DMS 273 (cell line): ENCODE data around the gene AP1G2.
"Not testable (repeated sequence)": the region's sequence is repeated elsewhere in the genome, so short reads cannot be mapped to it uniquely, and the experiment has no call there.

ENCODE experiments used
- DNase-seq: peaks from one replicate; lab custom pipeline; 2025; ENCODE audit not compliant: unreplicated experiment; lab: John Stamatoyannopoulos, UW

The AP1G2 gene, protein sequence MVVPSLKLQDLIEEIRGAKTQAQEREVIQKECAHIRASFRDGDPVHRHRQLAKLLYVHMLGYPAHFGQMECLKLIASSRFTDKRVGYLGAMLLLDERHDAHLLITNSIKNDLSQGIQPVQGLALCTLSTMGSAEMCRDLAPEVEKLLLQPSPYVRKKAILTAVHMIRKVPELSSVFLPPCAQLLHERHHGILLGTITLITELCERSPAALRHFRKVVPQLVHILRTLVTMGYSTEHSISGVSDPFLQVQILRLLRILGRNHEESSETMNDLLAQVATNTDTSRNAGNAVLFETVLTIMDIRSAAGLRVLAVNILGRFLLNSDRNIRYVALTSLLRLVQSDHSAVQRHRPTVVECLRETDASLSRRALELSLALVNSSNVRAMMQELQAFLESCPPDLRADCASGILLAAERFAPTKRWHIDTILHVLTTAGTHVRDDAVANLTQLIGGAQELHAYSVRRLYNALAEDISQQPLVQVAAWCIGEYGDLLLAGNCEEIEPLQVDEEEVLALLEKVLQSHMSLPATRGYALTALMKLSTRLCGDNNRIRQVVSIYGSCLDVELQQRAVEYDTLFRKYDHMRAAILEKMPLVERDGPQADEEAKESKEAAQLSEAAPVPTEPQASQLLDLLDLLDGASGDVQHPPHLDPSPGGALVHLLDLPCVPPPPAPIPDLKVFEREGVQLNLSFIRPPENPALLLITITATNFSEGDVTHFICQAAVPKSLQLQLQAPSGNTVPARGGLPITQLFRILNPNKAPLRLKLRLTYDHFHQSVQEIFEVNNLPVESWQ

DNA sequence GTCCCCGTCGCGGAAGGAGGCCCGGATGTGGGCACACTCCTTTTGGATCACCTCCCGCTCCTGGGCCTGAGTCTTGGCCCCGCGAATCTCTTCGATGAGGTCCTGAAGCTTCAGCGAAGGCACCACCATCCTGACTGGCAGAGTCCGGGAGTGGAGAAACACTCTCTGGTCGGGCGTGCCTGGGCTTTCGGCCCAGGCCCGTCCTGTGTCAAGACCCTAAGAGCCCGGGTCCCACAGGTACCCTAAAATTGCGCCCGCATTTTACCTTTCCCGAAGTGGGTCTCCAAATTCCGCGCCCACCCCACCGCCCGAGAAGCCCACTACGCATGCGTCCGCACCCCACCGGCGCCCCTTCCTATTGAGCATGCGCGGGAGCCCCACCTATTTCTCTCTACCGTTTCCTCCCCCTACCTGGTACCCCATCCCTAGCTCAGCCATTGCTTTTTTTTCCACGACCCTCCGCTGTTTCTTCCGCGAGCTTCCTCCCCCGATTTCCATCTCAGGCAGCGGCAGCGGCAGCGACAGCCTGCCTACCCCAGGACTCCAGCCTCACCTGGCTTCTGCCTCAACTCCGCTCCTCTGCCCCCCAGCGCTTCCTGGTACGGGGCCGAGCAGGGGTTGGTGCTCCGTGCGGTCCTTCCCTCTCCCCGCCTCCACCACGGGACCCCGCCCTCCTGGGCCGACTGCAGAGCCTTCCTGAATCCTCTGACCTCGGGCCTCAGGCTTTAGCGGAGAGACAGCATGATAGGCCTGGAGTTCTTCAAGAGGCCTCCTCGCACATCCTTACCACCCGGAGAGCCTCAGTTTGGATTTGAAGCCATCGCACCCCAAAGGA, at the start of gene AP1G2:
Gene AP1G2, minus strand, starts transcription at position 606 of the 835 bp plus-strand sequence. Its CDS starts 477 bp downstream, at position 129.
- peak; percentile 87 for DNase-seq

DNA sequence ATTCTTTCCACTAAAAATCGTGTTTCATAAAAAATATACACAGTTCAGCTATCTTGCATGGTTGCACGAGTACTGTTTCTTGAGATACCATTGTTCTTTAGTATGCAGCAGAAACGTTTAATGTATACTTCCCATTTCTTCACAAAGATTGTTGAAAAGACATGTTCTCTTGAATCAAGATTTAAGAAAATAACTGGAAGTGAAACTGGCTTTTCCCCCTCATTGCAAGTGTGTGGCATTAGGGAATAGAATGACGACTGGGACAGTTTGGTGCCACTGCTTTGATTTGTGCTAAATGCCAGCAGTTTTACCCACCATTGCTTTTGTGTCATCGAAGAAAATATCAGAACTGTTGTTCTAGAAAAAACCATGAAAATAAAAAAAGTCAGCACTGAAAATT, 48.3 kb upstream of the AP1G2 start:
- no peak for DNase-seq

DNA sequence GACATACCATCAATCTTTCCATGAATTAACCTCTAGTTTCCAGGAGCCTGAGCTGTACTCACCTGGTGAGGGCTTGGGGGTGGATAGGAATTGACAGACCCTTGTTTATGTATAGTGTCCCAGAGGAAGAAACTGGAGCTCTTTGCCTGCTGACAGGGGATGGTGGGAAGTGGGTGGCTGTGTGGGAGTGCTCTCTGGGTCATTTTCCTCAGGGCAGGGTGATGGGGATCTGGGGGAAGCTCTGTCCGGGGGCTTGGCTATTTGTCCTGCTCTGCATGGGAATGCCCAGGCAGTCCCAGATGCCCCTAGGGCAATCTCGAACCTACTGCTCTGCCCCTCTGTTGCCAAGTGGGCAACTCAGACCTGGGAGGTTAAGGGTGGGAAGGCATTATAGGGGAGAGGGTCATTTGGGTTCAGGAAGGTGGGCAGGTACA, 46.8 kb upstream of the AP1G2 start:
- DNase-seq, result no peak

DNA sequence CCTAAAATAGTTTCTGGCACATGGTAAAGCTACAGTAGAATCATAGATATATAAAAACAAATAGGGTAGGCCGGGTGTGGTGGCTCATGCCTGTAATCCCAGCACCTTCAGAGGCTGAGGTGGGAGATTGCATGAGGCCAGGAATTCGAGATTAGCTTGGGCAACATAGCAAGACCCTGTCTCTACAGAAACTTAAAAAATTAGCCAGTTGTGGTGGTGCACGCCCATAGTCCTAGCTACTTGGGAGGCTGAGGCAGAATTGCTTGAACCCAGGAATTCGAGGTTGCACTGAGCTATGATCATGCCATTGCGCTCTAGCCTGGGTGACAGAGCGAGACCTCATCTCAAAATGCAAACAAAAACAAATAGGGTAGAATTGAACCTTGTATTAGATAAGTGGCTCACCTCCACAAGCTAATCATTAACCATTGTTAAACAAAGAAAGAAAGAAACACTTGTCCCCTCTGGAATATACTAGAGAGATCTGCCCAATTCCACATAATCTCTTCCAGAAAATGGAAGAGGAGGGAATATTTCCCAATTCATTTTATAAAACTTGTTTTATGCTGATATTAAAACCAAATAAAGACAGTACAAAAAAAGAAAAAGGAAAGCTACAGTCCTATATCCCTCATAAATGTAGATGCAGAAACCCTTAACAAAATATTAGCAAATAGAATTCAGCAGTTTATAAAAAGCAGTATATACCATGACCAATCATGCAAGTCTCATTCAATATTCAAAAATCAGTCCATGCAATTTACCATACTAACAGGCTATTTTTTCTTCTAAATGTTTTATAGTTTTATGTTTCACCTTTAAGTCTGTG, 45.9 kb upstream of the AP1G2 start:
- no peak for DNase-seq

DNA sequence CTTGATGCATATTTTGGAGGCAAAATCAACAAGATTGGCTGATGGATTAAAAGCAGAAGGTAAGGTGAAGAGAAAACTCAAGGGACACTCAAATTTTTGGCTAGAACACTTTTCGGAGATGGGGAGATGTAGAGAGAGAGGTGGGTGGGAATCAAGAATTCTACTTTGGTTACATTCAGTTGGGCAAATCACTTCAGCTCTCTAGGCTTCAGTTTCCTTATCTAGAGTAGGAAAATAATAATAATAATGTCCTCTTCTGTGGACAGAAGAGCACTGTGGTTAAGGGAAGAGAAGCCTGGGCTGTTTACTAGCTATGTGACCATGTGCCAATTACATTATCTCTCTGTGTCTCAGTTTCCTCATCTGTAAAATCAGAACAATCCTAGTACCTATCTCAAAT, 45.2 kb upstream of the AP1G2 start:
- no peak for DNase-seq

DNA sequence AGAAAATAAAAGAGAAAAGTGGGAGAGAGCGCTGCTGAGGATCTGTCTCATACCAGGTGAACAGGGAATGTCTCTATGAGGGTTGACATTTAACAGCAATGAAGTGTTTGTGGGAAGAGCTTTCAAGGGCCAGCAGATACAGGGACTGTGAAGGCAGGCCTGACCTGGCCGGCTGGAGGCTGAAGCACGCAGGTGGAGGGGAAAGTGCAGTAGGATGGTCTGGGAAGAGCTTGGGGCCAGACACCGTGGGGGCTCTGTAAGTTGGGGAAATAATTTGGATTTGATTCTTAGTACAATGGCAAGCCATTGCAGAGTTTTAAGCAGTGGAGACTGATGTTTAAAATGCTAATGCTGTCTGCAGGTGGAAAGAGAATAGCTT, 44.8 kb upstream of the AP1G2 start:
- DNase-seq, result no peak

DNA sequence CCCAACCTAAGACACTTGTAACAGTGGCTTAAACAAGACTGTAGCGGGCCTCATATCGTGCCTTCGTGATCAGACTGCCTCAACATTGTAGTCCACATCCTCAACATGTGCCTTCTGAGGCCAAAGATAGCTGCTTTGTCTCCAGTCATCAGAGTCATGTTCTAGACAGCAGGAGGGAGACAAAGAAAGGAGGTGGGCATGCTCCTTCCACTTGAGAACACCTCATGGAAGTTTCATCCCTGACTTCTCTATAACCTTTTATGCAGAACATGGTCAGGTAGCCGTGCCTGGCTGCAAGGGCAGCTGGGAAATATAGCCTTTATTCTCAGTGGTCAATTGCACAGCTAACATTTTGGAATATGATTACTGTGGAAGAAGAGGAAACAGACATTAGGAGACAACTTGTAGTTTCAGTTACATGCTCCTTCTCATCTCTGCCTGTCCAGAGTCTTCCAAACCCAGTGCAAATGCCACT, 43.3 kb upstream of the AP1G2 start:
- DNase-seq, result no peak

DNA sequence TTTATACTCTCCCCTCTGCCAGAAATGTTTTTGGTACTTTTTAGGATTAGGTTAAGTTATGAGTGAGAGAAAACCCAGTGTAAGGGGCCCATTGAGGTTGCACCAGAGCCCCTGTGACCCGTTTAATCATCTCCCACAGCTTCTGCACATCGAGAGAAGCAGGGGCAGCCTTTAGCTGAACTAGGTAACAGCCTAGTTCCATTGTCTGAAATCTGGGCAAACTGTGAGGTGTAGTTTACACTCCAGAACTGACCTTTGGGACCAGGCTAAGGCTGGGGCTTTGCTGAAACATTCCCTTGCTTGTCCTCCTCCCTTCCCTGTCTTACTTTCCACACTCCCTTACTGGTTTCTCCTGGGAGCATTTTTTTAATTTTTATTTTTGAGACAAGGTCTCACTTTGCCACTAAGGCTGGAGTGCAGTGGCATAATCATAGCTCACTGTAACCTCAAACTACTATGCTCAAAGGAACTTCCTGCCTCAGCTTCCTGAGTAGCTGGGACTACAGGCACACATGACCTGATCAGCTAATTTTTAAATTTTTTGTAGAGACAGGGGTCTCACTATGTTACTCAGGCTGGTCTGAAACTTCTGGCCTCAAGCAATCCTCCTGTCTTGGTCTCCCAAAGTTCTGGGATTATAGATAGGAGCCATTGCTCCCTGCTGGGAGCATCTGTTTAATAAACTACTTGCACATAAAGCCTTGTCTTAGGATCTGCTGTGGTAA, 42.7 kb upstream of the AP1G2 start:
- DNase-seq, result no peak

DNA sequence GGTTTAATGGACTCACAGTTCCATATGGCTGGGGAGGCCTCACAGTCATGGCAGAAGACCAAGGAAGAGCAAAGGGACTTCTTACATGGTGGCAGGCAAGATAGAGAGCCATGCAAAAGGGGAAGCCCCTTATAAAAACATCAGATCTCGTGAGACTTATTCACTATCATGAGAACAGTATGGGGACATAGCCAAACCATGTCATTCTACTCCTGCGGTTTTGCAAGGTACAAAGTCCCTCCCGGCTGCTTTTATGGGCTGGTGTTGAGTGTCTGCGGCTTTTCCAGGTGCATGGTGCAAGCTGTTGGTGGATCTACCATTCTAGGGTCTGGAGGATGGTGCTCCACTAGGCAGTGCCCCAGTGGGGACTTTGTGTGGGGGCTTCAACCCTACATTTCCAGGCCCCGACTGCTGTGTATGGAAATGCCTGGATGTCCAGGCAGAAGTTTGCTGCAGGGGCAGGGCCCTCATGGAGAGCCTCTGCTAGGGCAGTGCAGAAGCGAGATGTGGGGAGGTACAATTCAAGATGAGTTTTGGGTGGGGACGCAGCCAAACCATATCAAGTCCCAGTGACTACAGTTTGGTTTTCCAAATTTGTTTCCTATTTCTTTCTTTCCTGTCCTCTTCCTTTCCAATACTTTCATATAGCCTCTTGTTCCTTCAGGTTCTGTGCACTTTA, 42.0 kb upstream of the AP1G2 start:
- DNase-seq, result not testable (repeated sequence)

DNA sequence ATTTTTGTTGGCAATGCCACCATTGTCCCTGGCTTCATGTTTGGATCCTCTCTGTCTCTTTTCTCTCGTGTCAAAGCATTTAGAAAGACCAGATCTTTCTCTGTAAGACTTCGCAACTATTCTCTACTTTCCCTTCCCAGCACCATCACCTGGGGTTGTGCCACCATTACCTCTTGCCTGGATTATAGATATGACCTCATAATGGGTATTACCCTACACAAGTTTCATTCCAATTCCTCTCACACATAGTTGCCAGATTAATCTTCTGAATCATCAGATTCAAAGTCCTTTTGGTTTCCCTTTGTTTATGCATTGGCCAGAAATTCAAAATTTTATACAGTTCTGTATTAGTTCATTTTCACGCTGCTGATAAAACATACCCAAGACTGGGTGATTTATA, 41.4 kb upstream of the AP1G2 start:
- no peak for DNase-seq

DNA sequence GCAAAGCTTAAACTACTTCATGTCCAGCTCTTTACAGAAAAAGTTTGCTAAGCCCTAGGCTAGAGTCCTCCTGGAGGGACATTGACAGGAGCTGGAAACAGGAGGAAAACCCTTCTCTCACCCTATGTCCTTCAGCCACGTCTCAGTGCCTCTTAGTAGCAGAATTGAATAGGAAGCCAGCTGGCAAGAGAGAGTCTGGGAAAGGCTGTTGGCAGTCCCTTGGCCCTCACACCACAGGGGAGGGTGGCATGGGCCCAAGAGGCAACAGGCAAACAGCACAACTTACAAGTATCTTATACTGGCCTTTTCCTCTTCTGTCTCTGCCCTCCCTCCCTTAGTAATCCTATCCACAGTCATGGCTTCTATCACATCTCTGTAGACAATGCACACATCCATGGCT, 40.9 kb upstream of the AP1G2 start:
- DNase-seq, result peak; percentile 80

DNA sequence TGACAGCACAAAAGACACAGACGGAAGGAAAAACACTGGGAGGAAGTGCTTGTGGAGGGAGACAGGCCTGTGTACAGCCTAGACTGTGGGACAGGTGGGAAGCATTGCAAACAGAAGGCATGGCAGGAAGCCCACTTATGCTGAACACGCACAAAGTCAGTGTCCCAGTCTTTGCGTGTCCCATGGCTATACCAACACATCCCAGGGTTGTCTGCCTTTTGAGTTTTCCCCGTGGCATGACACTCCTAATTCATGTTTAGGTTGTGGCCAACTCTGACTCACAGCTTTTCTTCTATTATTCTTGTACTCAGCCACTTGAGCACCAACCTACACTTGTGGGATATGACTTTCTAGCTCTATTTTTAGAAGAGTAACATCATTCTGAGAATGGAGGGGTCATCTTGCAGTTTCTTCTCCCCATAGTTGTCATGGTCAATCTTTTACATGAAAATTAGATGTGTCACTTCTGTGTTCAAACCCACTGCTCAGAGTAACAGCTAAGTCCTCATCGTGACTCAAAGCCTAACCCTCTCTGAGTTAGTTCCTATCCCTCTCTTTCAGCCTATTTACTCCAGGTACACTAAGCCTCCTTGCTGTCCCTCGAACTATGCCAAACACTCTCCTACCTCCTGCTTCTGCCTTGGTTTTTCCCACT, 38.5 kb upstream of the AP1G2 start:
- peak; percentile 15 for DNase-seq

DNA sequence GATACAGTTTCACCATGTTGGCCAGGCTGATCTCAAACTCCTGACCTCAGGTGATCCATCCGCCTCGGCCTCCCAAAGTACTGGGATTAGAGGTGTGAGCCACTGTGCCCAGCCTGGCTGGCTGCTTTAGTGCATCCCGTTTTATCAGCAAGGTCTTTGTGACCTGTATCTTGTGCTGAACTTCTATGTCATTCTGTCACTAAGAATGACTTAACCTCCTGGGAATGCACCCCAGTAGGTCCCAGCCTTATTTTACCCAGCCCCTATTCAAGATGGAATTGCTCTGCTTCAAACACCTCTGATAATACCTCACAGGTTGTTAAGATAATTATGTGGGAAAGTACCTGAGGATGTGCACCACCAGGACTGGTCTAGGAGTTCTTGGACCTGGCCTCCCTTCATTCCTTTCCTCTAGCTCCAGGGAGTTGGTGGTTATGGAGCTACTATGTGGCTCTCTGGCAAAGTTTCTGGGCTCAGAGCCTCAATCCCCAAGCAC, 37.1 kb upstream of the AP1G2 start:
- DNase-seq, result no peak

DNA sequence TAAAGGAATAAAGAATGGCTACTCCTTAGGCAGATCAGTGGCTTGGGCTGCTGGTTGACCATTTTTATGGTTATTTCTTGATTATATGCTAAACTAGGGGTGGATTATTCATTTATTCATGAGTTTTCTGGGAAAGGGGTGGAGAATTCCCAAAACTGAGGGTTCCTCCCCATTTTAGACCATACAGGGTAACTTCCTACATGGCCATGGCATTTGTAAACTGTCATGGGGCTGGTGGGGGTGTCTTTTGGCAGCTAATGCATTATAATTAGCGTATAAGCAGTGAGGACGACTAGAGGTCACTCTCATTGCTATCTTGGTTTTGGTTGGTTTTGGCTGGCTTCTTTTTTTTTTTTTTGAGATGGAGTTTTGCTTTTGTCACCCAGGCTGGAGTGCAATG, 36.6 kb upstream of the AP1G2 start:
- DNase-seq, result no peak

DNA sequence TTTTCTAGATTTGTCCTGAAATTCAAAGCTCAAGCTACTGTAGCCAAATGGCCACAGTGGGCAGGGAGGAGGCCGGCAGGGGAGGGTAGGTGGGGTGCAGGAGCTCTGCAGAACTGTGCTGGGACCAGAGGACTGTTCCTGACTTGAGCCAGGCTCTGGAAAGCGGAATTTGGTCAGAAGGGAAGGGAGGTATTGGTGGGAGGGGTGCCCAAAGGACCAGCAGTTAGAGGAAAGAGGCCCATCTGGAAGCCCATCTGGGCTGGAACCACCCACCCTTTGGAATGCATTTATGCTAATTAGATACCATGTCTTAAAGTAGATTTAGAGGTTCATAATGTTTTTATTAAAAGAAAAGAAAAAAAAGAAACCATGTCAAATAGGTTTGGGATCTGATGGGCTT, 35.5 kb upstream of the AP1G2 start:
- peak; percentile 69 for DNase-seq

DNA sequence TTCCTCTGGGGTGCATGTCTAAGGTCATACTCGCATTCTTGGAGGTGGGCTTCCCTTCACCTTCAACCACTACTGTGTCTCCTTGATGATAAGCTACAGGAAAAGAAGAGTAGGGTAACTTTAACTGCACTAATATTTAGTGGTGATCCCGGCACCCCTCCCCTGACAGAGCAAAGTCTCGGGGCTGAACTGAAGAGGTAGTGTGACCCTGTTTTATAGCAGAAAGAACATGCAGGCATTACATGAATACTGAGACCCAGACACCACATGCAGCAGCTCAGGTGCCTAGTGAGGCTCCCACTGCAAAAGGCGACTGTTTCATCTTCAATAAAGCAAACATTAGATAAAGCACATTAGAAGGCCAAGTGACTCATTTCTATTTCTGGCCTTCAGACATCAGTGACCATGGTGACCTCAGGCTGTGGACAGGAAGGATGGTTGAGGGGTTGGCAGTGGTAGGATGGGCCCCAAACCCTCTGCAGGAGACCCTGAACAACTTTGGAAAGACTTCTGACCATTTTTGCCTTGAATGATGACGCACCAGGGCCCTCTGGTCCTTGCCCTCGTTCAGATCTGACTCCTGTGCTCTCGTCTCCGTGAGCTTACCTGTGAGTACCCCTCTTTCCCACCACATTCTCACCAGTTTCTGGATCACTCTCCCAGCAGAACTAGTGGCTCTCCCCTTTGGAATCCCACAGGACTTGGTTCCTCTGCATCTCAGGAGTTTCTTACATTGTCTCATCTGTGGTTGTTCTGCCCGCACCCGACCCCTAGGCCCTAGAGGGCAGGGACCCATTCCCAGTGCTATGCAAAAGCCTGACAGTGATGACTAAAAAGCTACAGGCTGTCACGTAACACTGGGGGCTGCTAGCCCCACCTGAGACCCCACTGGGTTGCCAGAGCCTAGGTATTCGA, 34.8 kb upstream of the AP1G2 start:
- no peak for DNase-seq

DNA sequence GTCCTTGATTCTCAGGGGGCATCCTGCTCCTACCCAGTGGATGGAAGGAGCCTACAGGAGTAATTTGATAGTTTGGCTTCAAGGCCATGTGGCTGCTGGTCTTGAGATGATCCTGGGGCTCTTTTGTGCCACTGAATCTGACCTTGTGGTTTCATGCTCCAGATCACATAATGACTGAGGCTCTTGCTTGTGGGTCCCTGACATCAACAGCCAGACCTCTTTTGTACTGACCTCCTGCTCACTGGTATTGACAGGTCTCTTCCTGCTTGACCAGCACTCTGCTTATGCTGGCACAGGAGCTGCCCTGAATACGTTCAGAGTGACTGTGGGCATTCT, 34.2 kb upstream of the AP1G2 start:
- no peak for DNase-seq

DNA sequence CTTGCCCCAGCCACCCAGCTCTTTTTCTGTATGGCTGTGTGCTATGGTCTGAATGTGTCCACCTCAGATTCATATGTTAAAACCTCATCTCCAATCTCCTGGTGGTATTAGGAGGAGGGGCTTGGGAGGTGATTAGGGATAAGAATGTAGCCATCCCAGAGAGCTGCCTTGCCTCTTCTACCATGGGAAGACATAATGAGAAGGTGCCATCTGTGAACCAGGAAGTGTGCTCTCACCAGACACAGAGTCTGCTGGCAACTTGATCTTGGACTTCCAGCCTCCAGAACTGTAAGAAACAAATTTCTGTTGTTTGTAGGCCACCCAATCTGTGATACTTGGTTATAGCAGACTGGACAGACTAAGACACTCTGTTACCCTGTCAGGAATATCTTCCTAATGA, 33.8 kb upstream of the AP1G2 start:
- peak; percentile 14 for DNase-seq
